Fibroblast of mammary gland (primary cell): ENCODE measurements around the gene FBXW12.

Experiments used
- DNase-seq: peaks from one replicate; pipeline ENCODE4 v3.0.0-alpha.2; 2010; ENCODE audit warnings: low read depth
- H3K4me3 ChIP-seq: 2 replicates; pipeline ENCODE4 v1.5.1; 2011; ENCODE audit warnings: low read depth, mild to moderate bottlenecking, low read length, moderate library complexity; ENCODE audit not compliant: control insufficient read depth
- TF ChIP-seq, protein P1 (sequence below): conservative IDR thresholded peaks from 2 replicates; pipeline ENCODE4 v1.5.1; 2011; ENCODE audit warnings: low read depth, low read length, inconsistent platforms; ENCODE audit not compliant: control insufficient read depth, insufficient read depth

Gene FBXW12

DNA sequence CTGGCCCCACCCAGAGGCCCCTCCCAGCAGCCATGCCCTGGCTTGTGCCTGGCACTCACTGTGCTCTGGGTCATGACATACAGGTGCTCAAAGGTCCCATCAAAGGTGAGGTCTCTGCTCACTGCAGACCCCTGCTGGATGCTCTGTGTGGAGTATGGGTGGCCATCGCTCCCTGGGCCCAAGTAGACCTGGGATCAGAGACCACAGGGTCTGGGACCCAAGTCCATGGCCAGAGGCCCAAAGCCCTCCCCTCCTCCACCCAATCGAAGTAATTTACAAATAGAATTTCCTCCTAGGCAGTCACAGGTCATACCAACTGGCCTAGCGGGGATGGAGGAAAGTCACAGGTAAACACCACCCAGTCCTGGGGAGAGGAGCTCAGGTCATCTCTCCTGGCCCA, 50.3 kb downstream of the FBXW12 start:
- TF ChIP-seq, protein P1, sequence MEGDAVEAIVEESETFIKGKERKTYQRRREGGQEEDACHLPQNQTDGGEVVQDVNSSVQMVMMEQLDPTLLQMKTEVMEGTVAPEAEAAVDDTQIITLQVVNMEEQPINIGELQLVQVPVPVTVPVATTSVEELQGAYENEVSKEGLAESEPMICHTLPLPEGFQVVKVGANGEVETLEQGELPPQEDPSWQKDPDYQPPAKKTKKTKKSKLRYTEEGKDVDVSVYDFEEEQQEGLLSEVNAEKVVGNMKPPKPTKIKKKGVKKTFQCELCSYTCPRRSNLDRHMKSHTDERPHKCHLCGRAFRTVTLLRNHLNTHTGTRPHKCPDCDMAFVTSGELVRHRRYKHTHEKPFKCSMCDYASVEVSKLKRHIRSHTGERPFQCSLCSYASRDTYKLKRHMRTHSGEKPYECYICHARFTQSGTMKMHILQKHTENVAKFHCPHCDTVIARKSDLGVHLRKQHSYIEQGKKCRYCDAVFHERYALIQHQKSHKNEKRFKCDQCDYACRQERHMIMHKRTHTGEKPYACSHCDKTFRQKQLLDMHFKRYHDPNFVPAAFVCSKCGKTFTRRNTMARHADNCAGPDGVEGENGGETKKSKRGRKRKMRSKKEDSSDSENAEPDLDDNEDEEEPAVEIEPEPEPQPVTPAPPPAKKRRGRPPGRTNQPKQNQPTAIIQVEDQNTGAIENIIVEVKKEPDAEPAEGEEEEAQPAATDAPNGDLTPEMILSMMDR, result no peak
- DNase-seq, result no peak
- H3K4me3 ChIP-seq, result no peak overlapping the region

DNA sequence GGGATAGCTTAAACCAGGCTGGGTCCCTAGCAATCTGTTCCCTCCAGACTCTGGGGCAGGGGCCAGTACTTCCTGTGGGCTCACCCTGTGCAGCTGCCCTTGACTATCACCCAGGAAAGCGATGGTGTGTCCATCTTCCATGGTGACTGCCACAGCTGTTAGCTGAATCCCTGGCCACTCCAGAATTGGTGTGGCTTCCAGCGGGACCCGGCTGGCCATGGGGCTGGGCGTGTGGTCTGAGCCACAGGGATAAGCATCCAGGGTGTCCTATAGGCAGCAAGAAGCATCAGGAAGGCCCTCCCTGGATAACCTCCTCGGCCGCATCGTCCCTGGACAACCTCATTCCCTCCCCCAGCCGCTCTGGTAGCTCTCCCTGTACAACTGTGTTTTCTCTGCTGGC, 50.7 kb downstream of the FBXW12 start:
- TF ChIP-seq, protein P1, result no peak
- H3K4me3 ChIP-seq, result no peak overlapping the region
- DNase-seq, result no peak

DNA sequence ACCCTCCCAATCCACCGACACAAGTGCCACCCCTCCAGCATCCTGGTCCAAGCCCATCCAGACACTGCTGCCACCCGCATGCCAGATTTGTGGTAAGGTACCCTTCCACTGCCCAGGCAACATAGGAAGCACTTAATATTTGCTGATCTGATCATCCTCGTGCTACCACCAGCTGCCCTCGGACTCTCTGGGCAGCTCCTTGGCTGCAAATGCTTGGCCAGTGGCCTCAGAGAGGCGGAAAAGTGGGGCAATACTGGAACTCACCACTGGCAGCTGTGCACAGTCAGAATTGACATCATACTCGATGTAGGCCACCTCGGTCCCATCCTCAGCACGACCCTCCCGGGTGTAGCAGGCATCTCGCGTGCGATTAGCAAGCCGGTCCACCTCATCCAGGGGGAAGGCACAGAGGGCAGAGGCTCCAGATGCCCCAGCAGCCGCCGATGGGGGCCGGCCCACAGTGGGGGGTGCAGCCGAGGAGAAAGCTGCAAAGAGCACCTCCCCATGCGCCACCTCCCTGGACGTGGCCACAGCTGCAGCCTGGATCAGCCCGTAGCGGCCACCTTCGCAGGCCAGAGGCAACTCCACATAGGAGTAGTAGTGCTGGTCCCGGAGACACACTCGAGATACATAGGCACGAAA, 51.3 kb downstream of the FBXW12 start:
- DNase-seq, result no peak
- H3K4me3 ChIP-seq, result no peak overlapping the region
- TF ChIP-seq, protein P1, result no peak

DNA sequence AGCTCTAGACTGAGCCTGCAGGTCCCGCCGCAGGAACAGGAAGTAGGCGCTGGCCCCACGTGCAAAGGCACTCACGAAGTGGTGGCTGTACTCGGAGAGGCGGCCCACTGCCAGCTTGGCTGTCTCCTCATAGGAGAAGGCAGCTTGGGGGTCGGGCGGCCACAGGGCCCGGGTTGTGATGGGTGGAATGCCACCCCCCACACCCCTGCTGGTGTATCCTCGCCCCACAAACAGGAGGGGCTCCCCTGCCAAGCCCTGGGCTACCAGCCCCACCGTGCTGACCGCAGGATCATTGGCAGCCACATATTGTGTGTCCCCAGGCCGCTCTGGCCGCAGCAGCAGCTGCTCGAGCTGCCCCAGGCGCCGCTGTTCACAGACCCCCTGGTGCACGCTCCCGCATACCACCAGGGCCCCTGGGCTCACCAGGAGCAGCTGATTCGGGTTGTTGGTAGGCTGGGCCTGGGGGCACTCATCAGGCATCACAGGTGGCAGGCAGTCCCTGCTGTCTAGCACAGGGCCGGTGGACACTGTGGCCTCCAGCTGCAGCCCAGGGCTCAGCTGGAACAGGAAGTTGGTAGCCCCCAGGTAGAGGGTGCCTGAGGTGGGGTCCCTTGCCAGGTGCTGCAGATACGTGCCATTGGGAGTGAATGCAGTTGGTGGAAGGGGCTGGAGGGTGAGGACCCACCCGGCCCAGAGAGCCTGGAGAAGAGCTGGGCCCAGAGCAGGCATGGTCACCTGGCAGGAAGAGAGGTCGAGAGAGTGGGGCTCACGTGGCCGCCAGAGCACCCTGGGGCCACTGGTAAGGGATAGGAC, 52.1 kb downstream of the FBXW12 start:
- DNase-seq, result no peak
- TF ChIP-seq, protein P1, result no peak
- H3K4me3 ChIP-seq, result no peak overlapping the region

DNA sequence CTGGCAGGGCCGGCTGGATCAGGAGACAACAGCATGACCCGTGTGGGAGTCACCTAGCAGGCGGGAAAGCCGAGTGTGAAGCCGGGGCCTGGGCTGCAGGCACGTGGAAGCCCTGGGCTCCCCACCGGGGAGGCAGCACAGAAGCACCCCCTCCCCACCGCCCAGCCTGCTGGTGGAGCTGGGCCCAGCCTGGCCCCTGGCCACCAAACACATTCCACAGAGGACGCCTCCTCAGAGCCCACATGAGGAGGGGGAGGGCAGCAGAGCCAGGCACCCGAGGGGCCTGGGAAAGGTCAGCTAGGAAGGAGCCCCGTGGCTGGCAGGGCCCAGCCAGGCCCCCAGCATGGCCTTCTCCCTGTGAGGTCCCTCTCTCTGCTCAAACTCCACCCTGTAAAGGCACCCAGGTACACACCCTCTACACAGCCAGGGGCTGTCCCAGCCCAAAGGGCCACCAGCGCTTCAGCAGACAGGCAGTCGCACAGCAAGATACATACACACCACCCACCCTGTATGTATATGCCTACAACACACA, 53.3 kb downstream of the FBXW12 start:
- TF ChIP-seq, protein P1, result no peak
- no peak overlapping the region for H3K4me3 ChIP-seq
- DNase-seq, result no peak

DNA sequence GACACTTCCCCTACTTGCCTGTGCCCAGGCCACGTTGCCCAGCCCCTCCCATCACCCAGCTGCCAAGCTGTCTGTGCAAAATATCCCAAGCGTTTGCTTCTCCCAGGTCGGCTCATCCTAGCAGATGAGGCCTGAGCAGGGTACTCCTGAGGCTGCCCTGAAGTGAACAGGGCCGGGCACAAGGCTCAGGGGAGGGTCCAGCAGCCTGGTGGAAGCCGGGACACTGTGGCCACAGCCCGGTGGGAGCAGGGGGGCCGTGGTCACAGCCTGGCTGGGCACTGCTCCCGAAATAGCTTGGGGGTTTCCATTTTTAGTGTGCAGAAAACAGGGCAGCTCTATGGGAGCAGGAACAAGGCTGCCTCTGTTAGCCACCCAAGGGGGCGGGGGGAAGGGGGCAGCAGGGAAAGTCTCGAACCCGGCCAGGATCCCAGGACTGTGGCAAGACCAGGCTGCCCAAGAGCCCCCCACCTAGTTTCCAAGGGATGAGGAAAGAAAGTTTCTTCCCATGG, 54.4 kb downstream of the FBXW12 start:
- no peak overlapping the region for H3K4me3 ChIP-seq
- TF ChIP-seq, protein P1, result no peak
- DNase-seq, result no peak
